ENCODE results near the gene LSM7.

Gene LSM7

DNA sequence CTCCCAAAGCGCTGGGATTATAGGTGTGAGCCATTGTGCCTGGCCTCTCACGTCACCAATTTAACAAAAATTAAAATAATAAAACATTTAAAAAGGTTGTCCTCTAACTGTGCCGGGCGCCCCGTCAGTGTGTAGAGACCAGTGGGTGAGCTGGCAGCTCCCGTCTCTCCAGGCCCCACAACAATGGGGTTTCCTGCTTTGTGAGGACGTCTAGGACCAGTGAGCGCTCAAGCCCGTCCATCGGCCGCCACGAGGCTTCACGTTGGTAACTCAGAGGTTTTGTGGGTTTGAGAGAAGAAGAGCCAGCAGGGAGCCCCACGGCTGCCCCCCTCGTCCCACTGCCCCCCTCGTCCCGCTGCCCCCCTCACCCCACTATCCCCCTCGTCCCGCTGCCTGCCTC lies 4.7 kb downstream of the LSM7 start:
- DNase-seq (ENCODE audit: low read depth) = no peak

DNA sequence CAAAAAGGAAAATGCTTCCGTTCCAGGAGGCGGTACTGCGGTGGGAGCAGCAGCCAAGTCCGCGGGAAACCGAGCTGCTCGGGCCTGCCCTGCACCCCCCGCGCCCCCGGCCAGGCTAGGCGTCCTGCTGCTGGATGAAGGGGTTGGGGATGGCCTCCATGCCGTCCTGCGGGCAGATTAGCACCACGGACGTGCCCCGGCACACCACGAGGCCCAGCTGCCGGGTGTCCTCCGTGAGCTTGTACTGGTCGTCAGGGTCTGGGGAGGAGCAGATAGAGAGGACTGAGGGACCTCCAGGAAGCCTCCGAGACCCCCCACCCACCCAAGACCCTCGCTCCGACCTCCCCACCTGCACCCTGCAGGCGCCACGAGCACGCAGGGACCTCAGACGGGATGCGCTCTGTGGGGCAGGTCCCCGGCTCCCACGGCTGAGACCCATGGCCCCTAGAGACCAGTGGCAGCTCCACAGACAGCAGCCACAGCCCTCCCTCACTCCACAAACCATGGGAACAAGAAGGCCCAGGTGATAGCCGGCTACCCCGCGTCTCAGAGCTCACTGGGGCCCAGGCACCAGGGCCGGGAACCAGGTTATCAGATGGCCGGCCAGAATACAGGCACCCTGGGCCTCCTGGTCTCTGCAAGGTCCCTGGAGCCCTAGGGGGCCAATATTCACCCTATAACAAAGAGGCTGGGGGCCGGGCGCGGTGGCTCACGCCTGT lies 6.7 kb downstream of the LSM7 start:
- no peak for DNase-seq (ENCODE audit: low read depth)

DNA sequence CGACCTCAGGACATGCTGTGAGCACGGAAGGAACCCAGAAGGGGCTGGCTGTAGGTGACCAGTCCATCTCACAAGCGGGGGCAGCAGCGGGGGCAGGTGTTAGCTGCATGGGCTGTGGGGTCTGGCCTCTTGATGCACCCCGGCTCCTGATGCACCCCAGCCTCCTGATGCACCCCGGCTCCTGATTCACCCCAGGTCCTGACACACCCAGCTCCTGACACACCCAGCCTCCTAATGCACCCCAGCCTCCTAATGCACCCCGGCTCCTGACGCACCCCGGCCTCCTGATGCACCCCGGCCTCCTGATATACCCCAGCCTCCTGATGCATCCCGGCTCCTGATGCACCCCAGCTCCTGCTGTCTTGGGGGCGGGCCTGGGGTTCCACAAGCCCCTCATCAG lies 7.4 kb downstream of the LSM7 start:
- no peak for DNase-seq (ENCODE audit: low read depth)

DNA sequence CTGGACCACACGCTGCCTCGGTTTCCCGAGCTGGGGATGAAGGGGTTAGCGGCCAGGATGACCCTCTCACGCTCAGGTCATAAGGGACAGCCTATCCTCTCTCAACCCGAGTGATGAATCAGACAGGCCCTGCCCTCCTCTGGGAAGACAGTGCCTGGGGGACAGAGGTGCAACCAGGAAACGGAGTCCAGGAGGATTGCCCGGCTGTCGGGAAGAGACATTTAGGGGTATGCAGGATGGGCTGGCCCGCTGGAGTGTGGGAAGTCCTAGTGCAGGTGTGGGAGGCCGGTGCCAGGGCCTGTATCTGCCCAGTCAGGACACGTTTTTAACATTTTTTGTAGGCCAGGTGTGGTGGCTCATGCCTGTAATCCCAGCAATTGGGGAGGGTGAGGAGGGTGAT lies 8.3 kb downstream of the LSM7 start:
- DNase-seq (ENCODE audit: low read depth) = no peak

DNA sequence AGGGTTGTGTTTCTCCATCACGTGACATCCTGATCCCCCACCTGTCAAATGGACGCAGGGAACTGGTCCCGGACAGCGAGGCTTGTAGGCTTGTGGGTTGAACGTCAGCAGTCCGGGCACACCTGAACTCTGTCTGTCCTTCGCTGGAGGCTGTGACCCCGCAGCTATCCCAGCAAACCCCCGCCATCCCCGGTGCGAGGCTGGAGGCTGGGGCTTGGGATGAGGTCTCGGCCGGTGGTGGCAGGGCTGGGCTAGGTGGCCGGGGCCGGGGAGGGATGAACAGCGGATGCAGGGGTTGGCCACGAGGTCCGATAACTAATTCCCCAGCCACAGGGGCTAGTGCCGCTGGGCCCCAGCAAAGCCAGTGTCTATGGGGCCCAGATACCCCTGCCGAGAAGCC lies 8.8 kb downstream of the LSM7 start:
- no peak for DNase-seq (ENCODE audit: low read depth)

DNA sequence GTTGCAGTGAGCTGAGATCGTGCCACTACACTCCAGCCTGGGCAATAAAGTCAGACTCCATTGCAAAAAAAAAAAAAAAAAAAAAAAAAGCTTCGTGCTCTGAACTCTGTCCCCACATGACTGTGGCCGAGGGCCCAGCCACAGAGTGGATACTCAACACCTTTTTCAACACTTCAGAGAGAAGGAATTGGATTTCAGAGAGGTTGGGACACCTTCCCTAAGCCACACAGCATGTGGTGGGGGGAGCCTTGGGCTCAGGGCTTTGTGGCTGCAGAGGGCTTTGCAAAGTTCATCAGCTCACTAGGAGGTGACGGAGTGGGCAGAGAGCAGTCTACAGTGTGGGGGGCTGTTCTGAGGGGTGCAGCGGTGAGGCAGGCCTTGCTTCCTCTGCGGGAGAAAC lies 9.5 kb downstream of the LSM7 start:
- no peak for DNase-seq (ENCODE audit: low read depth)

DNA sequence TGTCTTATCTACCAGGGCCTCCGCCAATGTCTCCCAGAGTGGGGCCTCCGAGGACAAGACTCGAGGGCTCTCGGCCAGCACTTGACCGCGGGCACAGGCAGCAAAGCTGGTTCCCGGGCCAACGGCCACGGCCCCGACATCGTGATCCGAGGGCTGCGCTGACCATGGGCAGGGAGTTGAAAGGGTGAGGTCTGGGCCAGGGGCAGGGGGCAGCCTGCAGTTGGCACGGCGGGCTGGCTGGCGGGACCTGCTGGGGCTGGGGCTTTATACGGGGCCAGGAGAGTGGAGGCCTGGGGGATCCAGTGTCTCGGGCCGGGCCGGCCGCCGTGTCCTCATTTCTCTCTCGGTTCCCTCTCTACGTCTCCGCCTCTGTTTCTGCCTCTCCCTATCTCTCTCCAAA lies 10.6 kb downstream of the LSM7 start:
- DNase-seq (ENCODE audit: low read depth) = no peak

DNA sequence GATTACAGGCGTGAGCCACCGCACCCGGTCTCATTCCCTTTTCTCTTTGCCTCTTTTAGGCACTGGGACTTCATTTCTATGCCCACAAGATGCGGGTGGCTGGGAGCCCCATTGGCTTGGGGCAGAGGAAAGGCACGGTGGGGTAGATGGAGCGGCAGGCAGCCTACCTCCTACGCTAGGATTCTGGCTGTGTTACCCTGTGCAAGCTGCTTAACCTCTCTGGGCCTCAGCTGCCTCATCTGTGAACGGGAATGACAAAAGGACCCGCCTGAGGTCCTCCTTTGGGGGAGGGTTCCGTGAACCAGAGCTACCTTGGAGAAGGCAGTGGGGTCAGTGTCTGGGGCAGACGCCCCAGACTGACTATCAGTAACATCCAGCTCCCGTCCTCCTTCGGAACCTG lies 11.1 kb downstream of the LSM7 start:
- DNase-seq (ENCODE audit: low read depth) = no peak

DNA sequence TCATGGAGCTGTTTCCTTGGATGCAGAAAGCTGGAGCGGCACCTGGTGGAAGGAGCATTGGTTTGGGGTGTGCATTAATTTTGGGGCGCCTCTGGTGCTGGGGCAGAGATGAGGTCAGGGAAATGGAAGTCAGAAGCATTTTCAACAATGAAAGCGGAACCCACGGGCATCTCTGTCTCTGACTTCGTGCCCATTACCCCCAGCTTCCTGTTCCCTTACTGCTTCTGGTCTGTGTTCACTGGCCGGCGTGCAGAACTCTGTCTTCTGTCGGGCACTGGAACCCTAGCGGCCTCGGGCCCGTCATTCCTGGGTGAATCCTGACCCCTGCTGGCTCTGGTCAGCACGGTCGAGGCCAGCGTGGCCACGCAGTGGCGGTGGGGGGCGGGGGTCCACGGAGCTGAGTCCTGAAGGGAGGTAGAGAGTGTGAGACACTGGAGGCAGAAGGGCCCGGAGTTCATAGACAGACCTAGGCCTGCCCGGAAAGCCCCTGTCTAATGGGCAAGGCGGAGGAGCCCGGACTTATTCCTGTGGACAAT lies 12.5 kb downstream of the LSM7 start:
- DNase-seq (ENCODE audit: low read depth) = peak; percentile 42

DNA sequence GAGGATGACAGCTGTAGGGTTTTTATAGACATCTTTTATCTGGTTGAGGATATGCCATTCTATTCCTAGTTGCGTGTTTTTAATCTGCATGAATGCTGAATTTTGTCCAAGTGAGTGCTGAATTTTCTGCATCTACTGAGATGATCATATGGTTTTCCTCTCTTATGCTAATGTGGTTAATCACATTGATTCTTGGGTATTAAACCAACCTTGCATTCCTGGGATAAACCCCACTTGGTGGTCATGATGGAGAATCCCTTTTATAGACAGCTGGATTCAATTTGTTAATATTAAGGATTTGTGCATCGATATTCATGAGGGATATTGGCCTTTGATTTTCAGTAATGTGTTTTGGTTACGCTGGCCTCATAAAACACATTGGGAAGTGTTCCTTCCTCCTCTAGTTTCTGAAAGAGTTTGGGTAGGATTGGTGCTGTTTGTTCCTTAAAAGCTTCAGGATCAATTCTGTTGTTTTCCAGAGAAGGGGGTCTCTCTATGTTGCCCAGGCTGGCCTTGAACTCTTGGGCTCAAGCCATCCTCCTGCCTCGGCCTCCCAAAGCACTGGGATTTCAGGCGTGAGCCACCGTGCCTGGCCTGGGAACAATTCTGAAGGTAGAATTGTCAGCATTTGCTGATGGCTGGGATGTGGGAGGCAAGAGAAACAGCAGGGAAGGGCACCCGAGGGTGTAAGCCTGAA lies 13.1 kb downstream of the LSM7 start:
- DNase-seq (ENCODE audit: low read depth) = no peak

DNA sequence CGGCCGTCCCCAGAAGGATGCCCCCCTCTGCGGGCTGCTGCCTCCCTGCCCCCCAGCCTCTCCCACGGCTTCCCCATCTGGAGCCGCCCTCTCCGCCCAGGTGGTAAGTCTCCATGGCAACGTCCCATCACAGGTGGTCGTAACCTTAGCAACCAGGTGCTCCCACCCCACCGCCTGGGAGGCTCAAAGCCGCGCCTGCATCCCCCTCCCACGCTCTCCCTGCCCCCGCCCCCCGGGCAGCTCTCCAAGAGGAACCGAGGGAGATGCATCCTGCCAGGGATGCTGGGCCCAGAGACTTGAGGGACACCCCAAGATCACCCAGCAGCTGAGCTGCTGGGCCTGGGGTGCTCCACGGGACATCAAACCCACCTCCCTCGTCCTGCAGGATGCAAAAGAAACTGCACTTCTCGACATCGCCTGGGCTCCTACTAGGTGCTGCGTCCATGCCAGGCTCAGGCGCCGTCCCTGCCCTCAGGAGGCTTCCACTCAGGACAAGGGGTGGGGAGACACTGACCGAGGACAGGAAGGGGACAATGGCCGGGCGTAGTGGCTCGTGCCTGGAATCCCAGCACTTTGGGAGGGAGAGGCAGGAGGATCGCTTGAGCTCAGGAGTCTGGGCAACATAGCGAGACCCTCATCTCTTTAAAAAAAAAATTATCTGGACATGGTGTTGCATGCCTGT lies 15.4 kb downstream of the LSM7 start:
- no peak for DNase-seq (ENCODE audit: low read depth)

DNA sequence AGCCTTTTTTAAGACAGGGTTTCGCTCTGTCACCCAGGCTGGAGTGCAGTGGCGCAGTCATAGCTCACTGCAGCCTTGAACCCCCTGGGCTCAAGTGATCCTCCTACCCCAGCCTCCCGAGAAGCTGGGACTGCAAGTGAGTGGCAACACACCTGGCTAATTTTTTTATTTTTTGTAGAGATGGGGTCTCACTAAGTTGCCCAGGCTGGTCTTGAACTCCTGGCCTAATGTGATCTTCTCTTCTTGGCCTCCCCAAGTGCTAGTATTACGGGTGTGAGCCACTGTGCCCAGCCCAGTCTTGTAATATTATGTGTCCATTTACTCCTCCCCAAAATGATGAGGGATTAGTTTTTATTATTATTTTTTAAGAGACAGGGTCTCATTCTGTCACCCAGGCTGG lies 17.3 kb downstream of the LSM7 start:
- no peak for DNase-seq (ENCODE audit: low read depth)

DNA sequence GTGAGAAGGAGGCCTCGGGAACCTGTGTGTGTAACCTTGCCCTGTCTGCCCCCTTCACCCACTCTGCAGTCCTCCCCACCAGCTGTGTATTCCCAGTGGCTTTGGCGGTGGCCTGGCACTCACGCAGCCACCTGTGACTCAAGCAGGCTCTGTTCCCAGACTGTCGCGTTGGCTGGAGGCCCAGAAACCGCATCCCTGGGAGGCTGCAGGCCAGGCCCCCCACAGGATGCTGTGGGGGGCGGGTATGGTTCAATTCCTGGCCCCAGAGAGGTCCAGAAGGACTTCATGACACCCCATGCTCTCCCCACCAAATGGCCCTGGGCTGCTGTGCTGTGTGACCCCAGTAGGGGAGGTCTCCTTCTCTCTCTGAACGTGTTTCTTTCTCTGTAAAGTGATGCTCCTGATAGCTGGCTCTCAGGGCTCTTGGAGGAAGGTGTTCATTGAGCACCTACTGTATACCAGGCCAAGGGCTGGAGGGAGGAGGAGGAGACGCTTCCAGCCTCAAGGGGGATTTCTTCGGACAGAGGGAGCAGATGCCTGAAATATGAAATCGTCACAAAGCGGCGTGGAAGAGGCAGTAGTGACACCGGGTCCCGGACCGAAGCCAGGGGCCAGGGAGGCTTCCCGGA lies 18.5 kb downstream of the LSM7 start:
- no peak for DNase-seq (ENCODE audit: low read depth)

DNA sequence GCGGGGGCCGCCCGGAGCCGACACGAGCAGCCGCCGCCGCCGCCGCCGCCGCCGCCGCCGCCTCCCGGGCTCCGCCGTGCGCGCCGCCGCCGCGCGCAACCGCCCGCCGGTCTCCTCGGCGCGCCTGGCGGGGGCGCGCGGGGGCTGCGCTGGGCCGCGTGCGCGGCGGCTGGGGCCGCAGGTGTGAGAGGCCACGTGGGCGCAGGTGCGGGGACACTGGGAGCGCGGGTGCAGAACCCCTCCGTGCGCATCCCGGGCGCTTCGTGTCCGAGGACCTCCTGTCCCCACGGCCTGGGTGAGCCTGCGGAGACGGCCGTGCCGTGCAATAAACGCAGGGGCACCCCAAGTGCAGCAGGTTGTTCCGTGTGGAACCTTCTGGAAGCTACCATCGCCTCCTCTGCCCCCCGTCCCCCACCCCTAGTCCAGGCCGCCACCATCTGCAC lies 20.3 kb downstream of the LSM7 start, which contains the start of gene LINGO3:
Gene LINGO3, minus strand, starts transcription at position 41 of the 443 bp plus-strand sequence. CDS start 16,378 bp downstream, outside the sequence.
- DNase-seq (ENCODE audit: low read depth) = no peak

DNA sequence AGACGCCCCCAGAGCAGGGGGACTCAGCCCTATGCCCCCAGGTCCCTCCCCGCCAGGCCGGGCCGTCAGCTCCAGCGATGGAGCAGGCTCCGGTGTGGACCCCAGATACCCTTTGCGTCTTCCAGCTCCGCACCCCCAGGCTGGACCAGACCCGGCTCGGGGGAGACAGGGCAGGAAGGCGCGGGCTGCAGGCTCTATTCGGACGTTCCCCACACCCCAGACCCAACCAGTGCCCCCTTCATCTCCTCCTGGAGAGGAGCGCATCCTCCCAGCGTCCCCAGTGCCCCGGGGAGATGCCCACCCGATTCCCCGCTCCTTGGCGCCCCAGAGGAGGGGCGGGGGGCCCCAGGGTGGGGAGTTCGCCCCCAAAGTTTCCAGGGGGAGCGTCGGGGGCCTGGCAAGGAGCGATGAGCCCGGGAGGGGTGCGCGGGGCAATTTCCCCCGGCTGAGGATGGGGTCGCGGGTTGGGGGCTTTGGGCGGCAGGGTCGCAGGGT lies 20.8 kb downstream of the LSM7 start:
- DNase-seq (ENCODE audit: low read depth) = no peak

DNA sequence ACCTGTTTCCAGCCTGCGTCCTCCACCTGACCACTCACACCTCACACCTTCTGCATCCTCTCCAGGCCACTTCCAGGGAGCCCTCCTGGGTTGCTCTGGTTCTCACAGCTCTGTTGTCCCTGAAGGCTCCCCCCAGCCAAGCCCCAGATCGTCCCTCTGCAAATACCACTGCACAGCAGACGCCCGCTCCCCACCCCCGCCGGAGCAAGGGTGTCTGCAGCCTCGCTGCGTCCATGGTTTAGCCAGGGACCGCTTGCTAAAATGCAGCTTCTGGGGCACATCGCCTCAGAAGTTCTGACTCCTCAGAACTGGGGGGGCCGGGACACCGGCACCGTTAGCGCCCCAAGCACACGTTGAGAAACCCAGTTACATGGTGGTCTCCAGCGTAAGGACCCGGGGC lies 21.4 kb downstream of the LSM7 start:
- DNase-seq (ENCODE audit: low read depth) = no peak

DNA sequence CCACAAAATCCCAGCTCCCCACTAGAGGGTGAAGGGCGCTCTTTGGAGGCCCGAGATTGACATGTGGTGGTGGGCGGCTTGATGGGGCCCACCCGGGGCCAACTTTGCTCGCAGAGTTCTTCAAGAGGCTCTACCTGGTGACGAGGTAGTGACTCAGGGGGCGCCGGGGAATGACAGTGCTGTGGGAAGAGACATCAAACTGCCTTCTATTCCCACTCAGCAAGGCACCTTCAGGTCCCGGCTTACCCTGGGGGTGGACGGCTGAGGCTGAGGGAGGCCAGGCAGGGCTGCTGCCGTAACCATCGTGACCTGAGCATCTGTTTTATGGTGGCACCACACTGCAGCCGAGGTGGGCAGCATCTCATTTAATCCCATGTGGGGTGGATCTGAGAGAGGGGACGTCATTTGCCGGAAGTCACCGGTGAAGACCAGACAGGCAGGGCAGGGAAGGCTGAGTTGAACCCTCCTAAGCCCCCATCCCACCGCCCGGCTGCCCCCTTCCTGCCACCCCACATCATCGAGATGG lies 22.0 kb downstream of the LSM7 start:
- DNase-seq (ENCODE audit: low read depth) = no peak

DNA sequence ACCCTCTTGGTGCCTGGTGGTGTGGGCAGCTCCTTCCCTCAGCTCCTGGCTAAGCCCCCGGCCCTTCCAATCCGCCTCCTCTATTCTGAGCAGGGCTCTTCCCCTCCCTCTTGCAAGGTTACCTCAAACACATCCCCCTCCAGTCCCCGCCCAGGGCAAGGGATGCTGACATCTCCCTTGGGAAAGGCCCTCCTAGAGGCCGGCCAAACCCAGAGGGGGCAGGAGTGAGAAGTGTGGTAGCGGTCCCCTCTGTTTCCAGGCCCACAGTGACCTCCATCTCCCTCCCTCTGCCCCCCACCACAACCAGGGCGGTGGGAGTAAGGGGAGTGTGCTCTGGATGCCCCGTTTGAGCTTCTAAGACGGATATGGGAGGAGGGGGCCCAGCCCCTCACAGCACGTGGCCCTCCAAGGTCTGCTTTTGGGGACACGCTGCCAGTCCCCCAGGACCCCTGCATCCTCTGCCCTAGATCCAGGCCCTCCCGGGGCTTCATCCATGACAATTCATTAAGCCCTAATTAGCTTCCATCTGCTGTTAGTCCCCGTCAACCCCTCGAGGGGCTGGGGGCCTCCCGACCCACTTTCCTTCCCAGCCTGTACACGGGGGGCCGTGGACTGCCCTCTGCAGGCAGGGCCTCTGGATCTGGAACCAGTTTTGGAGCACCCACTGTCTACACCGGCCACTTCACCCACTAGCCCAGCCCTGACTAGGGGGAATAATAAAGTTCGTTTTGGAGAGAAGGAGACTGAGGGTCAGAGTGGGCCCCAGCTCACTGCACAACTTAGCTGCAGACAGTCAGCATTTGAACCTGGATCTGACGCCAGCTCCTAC lies 22.7 kb downstream of the LSM7 start:
- DNase-seq (ENCODE audit: low read depth) = no peak

DNA sequence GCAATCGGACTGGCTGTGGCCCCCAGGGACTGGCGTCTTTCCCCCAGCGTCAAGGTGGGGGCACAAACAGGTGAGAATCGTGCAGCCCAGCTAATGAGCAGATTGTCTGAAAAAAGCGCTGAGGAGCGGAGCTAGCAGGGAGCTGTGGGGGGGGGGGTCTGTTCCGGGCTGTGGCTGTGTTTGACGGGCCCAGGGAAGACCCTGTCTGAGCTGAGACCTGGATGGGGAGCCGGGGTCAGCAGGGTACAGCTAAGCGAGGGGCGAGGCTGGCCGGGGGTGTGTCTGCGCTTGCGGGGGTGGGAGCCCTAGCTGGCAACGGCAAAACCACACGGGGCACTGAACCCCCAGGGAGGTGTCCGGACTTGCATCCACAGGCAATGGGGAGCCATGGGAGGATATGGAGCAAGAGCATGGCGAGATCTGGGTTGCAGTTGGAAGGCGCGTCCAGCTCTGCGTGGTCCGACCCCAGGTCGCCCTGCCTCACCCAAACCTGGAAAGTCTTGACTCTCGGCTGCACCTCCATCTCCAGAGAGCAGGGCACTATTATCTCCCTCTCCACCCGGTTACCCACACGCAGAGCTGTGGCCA lies 25.1 kb downstream of the LSM7 start:
- DNase-seq (ENCODE audit: low read depth) = no peak

DNA sequence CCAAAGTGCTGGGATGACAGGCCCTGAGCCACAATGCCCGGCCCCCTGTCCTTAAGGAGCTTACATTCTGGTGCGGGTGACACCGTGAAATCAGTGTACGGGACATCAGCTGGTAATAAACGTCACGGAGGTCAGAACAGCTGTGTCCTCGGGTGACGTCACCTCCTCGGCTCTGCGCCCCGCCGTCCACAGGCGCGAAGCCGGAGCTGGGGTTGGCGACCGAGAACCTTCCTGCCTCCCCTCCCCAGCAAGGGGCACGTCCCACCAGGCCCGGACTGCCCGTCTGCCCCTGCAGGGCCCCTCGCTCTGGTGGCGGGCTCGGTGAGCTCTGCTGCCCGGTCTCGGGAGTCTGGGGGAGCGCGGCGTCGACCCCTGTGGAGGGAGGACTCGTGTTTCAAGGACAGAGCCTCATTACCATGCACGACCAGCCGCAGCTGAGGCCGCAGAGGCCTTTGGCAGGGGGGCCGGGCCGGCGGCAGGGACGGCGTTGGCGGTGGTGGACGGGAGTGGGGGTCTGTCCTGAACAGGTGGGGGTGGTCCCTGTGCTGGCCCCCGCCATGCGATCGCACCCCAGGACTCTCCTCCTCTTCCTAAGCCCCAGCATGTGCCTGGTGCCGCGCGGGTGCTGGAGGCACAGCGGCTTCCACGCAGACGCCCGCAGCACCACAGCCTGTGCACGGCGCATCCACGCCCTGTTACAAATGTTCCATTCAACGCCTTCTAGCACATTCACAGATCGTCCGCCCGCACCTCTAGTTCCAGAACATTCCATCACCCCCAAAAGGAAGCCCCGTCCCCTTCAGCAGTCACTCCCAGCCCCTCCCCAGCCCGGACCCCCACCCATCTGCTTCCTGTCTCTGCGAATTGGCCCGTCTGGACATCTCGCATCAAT lies 25.8 kb downstream of the LSM7 start:
- no peak for DNase-seq (ENCODE audit: low read depth)

Data from GM04504 (cell line).